Astrocyte (in vitro differentiated cells and primary cell): ENCODE measurements around the gene DPH6. TPM values are rescaled to one million over a fixed set of nuclear protein-coding genes. Genes with fewer than 3 reads are reported as not detected.
A peak's percentile ranks its signal among the peaks of the same experiment; 100 is the strongest.

ENCODE experiments used
- DNase-seq: peaks from one replicate; pipeline ENCODE4 v3.0.0-alpha.2; 2010; ENCODE audit warnings: low read depth
- FAIRE-seq: peaks from 2 replicates; lab custom pipeline; 2011; peaks lifted over from hg19 to GRCh38; lab: Jason Lieb, UNC
- H2AFZ ChIP-seq: 2 replicates; pipeline ENCODE4 v1.6.0; 2012; ENCODE audit warnings: low read depth, low read length, inconsistent platforms
- H3K27ac ChIP-seq: 2 replicates; pipeline ENCODE4 v1.5.1; 2011; ENCODE audit warnings: low read depth, low read length, inconsistent platforms
- H3K27me3 ChIP-seq: 2 replicates; pipeline ENCODE4 v1.6.0; 2011; ENCODE audit warnings: low read length, inconsistent platforms; ENCODE audit not compliant: insufficient read depth
- H3K36me3 ChIP-seq: 2 replicates; pipeline ENCODE4 v1.5.1; 2011; ENCODE audit warnings: low read length, inconsistent platforms; ENCODE audit not compliant: insufficient read depth
- H3K4me1 ChIP-seq: 2 replicates; pipeline ENCODE4 v1.5.1; 2011; ENCODE audit warnings: low read length, inconsistent platforms; ENCODE audit not compliant: insufficient read depth
- H3K4me2 ChIP-seq: 2 replicates; pipeline ENCODE4 v1.6.0; 2012; ENCODE audit warnings: low read length, inconsistent platforms
- H3K4me3 ChIP-seq: 2 replicates; pipeline ENCODE4 v1.5.1; 2011; ENCODE audit warnings: low read depth, mild to moderate bottlenecking, low read length, inconsistent platforms; ENCODE audit not compliant: insufficient read depth
- H3K79me2 ChIP-seq: 2 replicates; pipeline ENCODE4 v1.6.0; 2012; ENCODE audit warnings: mild to moderate bottlenecking, low read length, inconsistent platforms; ENCODE audit not compliant: insufficient read depth
- H3K9ac ChIP-seq: 2 replicates; pipeline ENCODE4 v1.6.0; 2012; ENCODE audit warnings: mild to moderate bottlenecking, low read length, inconsistent platforms
- H3K9me3 ChIP-seq: 2 replicates; pipeline ENCODE4 v1.5.1; 2012; ENCODE audit warnings: low read depth, mild to moderate bottlenecking, low read length, inconsistent platforms; ENCODE audit not compliant: insufficient read depth
- H4K20me1 ChIP-seq: 2 replicates; pipeline ENCODE4 v1.6.0; 2012; ENCODE audit warnings: low read length, inconsistent platforms; ENCODE audit not compliant: insufficient read depth
- H3K27ac Mint-ChIP-seq: one replicate; pipeline ENCODE4 v1.8.0; 2021; ENCODE audit warnings: mild to moderate bottlenecking, mixed read lengths; ENCODE audit not compliant: unreplicated experiment
- H3K27me3 Mint-ChIP-seq: one replicate; pipeline ENCODE4 v1.8.0; 2021; ENCODE audit warnings: low read depth, mixed read lengths; ENCODE audit not compliant: unreplicated experiment
- H3K36me3 Mint-ChIP-seq: one replicate; pipeline ENCODE4 v1.8.0; 2021; ENCODE audit warnings: low read depth, mixed read lengths; ENCODE audit not compliant: unreplicated experiment
- H3K4me1 Mint-ChIP-seq: one replicate; pipeline ENCODE4 v1.8.0; 2021; ENCODE audit warnings: low read depth, mixed read lengths; ENCODE audit not compliant: unreplicated experiment
- H3K4me3 Mint-ChIP-seq: one replicate; pipeline ENCODE4 v1.8.0; 2021; ENCODE audit warnings: mild to moderate bottlenecking, moderate library complexity, mixed read lengths; ENCODE audit not compliant: unreplicated experiment
- H3K9me3 Mint-ChIP-seq: one replicate; pipeline ENCODE4 v1.8.0; 2021; ENCODE audit warnings: mild to moderate bottlenecking, mixed read lengths; ENCODE audit not compliant: unreplicated experiment
- CTCF ChIP-seq: IDR thresholded peaks from 2 replicates; pipeline ENCODE4 v1.5.1; 2011; ENCODE audit warnings: low read depth, mild to moderate bottlenecking, inconsistent platforms, low read length, moderate library complexity; ENCODE audit not compliant: insufficient read depth
- EZH2 ChIP-seq: IDR thresholded peaks from 2 replicates; pipeline ENCODE4 v1.6.1; 2012; ENCODE audit warnings: mild to moderate bottlenecking, low read length, inconsistent platforms; ENCODE audit not compliant: insufficient read depth
- total RNA-seq: library from RNA; stranded (reverse); gene quantifications from 2 replicates; pipeline ENCODE4 v1.2.1, GENCODE V29; 2021

Gene DPH6
- total RNA-seq, 1 donor from 2014 or later, result 7.6 TPM

DNA sequence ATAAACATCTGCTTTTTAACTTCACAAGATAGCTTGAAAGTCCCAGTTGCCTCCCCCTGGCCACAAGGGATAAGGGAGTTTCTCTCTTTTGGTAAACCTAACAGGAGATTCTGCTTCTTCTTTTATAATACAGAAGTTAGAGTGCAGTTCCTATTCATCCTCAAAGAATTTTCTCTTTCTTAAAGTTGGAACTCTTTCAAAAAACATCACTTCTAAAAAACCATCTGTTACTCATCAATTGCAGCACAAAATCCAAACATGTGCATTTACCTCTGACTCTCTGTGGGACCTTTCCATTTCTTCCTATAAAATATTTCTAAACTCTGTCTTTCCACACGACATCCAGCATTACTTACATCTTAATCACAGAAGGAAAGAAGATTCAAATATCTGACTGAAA is 5.1 kb downstream of the DPH6 start:
- no peak overlapping the region for H3K9ac ChIP-seq
- no peaks in the 10 kb centered on the region for H3K27me3 Mint-ChIP-seq
- no peak overlapping the region for H3K4me3 ChIP-seq
- peaks cover 8% of the 10 kb centered on the region for H3K4me1 Mint-ChIP-seq
- no peaks in the 10 kb centered on the region for H3K36me3 ChIP-seq
- no peaks in the 10 kb centered on the region for H3K27me3 ChIP-seq
- no peak overlapping the region for H2AFZ ChIP-seq
- peak; percentile 69 for DNase-seq
- no peak overlapping the region for H3K4me2 ChIP-seq
- peak overlapping the region; percentile 15 for H3K27ac Mint-ChIP-seq
- H3K27ac ChIP-seq, result no peak overlapping the region
- TF ChIP-seq EZH2 (no peak), CTCF (no peak)
- no peaks in the 10 kb centered on the region for H3K9me3 Mint-ChIP-seq
- no peaks in the 10 kb centered on the region for H3K36me3 Mint-ChIP-seq
- no peaks in the 10 kb centered on the region for H3K9me3 ChIP-seq
- peaks cover 8% of the 10 kb centered on the region for H3K4me1 ChIP-seq
- H3K79me2 ChIP-seq, result no peaks in the 10 kb centered on the region
- FAIRE-seq, result no peak
- no peaks in the 10 kb centered on the region for H4K20me1 ChIP-seq
- no peak overlapping the region for H3K4me3 Mint-ChIP-seq

DNA sequence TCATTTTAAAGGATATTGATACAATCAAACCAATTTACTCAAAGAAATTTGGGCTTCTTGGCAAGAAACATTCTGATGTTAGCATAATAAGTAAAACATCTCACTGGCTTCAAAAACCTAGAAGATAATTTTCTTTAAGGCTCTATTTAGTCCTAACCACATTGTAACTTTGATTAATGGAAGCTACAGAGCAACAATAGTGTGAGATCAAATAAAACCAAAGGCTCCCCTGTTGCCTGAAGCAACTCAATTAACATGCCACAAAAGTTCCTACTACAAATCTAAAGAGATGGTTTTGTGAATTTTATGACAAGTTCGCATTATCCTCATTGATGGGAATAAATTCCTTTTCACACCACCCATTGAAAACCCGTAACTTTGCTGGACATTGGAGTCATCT is 5.9 kb downstream of the DPH6 start:
- Histone ChIP-seq H3K36me3 (no peaks in the 10 kb centered on the region), H4K20me1 (no peaks in the 10 kb centered on the region), H3K4me2 (no peak overlapping the region), H3K27ac (no peak overlapping the region), H3K4me3 (no peak overlapping the region), H3K9me3 (no peaks in the 10 kb centered on the region), H3K79me2 (no peaks in the 10 kb centered on the region), H2AFZ (no peak overlapping the region), H3K9ac (no peak overlapping the region), H3K4me1 (peaks cover 4% of the 10 kb centered on the region), H3K27me3 (no peaks in the 10 kb centered on the region)
- Mint-ChIP-seq H3K27me3 (no peaks in the 10 kb centered on the region), H3K9me3 (no peaks in the 10 kb centered on the region), H3K4me3 (no peak overlapping the region), H3K36me3 (no peaks in the 10 kb centered on the region), H3K27ac (no peak overlapping the region), H3K4me1 (peaks cover 8% of the 10 kb centered on the region)
- TF ChIP-seq EZH2, result no peak
- TF ChIP-seq CTCF, result no peak
- peak; percentile 26 for DNase-seq
- no peak for FAIRE-seq

DNA sequence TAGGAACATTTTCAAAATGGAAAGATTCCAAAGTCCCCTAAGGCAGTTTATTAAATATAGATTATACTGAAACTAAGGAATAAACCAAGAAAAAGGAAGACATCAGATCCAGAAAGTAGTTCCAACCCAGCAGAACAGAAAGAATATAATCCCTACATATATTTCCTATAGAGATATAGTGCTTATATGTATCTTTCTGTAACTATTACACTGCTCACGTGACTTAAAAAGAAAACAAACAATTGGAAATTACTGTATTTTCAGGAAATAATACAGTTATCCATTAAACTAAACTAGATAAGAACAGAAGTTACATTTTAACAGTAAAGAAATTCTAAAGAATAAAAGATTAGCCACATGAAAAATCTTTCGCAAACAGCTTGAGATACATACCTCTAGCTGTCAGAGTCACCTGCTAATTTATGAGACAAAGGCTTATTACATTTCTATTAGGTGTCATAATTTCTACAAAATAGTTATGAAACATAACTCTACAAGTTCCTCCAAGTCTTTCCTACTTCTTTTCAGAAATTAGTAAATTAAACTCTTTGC is 10.5 kb downstream of the DPH6 start:
- H3K4me1 Mint-ChIP-seq, result no peaks in the 10 kb centered on the region
- Histone ChIP-seq H2AFZ (no peak overlapping the region), H3K4me3 (no peak overlapping the region), H3K4me1 (peaks cover under 1% of the 10 kb centered on the region), H3K9ac (no peak overlapping the region), H3K36me3 (no peaks in the 10 kb centered on the region), H3K9me3 (no peaks in the 10 kb centered on the region), H4K20me1 (no peaks in the 10 kb centered on the region), H3K4me2 (no peak overlapping the region), H3K79me2 (no peaks in the 10 kb centered on the region), H3K27ac (no peak overlapping the region), H3K27me3 (no peaks in the 10 kb centered on the region)
- TF ChIP-seq EZH2 (no peak), CTCF (no peak)
- H3K27ac Mint-ChIP-seq, result no peak overlapping the region
- H3K36me3 Mint-ChIP-seq, result peaks cover 2% of the 10 kb centered on the region
- peaks cover 2% of the 10 kb centered on the region for H3K9me3 Mint-ChIP-seq
- no peak for FAIRE-seq
- no peaks in the 10 kb centered on the region for H3K27me3 Mint-ChIP-seq
- DNase-seq, result no peak
- no peak overlapping the region for H3K4me3 Mint-ChIP-seq
